A673 (cell line): ENCODE results near the gene CLEC10A.
"Not testable (repeated sequence)": the region's sequence is repeated elsewhere in the genome, so short reads cannot be mapped to it uniquely, and the experiment has no call there.

Source experiments
- CTCF ChIP-seq: fragments of 300-800, 200-600 bp; sonication (generic); conservative IDR thresholded peaks from 2 replicates; pipeline ENCODE4 v1.5.1; 2017; ENCODE audit warnings: low read depth, mild to moderate bottlenecking, antibody characterized with exemption, low read length, moderate library complexity, mixed read lengths
- EZH2 ChIP-seq: fragments of 200-600 bp; sonication (generic); IDR thresholded peaks from 2 replicates; pipeline ENCODE4 v1.6.1; 2017; ENCODE audit warnings: borderline replicate concordance, low read depth, mild to moderate bottlenecking, mixed read lengths, antibody characterized with exemption, low read length; ENCODE audit not compliant: poor library complexity, severe bottlenecking

GRCh38 chr17:7100641-7101379 is 20.8 kb upstream of the CLEC10A start:
- not testable (repeated sequence) for TF ChIP-seq CTCF, EZH2
